ENCODE results near the gene CHAF1B.

DNA sequence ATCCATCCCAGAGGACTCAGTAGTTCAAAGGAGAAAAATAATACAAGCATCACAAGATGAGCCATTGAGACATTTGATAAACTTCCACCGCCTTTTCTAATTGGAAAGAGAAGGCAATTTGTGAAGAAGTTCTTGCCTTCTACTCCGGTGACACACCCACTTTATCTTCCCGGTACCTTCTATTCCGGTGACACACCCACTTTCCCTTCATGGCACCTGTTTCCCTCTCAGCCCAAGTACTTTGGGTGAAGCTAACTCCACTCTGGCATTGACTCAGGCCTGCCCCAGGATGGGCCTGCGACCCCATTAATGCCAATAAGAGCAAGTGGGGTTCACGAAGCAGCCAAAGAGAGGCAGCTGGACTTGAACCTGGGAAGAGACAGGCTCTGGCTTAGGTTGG, 56.5 kb downstream of the CHAF1B start:
- TF ChIP-seq, protein P1, sequence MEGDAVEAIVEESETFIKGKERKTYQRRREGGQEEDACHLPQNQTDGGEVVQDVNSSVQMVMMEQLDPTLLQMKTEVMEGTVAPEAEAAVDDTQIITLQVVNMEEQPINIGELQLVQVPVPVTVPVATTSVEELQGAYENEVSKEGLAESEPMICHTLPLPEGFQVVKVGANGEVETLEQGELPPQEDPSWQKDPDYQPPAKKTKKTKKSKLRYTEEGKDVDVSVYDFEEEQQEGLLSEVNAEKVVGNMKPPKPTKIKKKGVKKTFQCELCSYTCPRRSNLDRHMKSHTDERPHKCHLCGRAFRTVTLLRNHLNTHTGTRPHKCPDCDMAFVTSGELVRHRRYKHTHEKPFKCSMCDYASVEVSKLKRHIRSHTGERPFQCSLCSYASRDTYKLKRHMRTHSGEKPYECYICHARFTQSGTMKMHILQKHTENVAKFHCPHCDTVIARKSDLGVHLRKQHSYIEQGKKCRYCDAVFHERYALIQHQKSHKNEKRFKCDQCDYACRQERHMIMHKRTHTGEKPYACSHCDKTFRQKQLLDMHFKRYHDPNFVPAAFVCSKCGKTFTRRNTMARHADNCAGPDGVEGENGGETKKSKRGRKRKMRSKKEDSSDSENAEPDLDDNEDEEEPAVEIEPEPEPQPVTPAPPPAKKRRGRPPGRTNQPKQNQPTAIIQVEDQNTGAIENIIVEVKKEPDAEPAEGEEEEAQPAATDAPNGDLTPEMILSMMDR (conservative IDR thresholded peaks at IDR 0.05; ENCODE audit: low read length): no peak
- TF ChIP-seq EZH2phosphoT487 (IDR thresholded peaks at IDR 0.05; ENCODE audit: borderline replicate concordance, low read depth, low read length): no peak
